Transverse colon (tissue), 3 donors: ENCODE measurements around the gene ZNF414.

Source experiments
- POLR2A ChIP-seq: fragments of 450-650 bp; IDR thresholded peaks from one replicate; pipeline ENCODE4 v1.6.1; 2016; ENCODE audit warnings: antibody characterized with exemption, mild to moderate bottlenecking, moderate library complexity
- TF ChIP-seq, protein P1 (sequence below), 5 experiments: fragments of 200-600 bp in 3 of 5; fragments of 450-650 bp in 2 of 5; sonication (generic) in 3 of 5; IDR thresholded peaks; 1 replicate in 2 of 5; 2 replicates in 3 of 5; pipeline ENCODE4 v1.5.1; 2016 to 2017; ENCODE audit warnings: antibody characterized with exemption in 5 of 5, inconsistent platforms in 3 of 5, mild to moderate bottlenecking in 2 of 5, moderate library complexity in 1 of 5

DNA sequence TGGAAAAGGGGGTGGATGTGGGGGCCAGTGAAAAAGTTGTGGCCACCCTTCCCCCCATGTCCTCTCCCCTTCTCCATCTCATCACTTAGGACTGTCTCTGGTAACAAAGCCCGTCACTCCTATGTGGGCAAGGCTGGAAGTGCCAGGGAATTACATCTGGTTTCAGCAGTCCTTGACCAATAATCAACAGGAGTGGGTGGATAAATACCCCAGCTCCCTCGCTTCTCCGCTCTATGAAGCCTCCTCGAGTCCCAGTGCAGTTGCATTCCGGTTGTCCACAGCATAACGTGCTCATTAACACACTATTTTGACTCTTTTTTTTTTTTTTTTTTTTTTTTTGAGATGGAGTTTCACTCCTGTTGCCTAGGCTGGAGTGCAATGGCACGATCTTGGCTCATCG is 31.8 kb upstream of the ZNF414 start:
- TF ChIP-seq POLR2A: no peak
- TF ChIP-seq, protein P1, sequence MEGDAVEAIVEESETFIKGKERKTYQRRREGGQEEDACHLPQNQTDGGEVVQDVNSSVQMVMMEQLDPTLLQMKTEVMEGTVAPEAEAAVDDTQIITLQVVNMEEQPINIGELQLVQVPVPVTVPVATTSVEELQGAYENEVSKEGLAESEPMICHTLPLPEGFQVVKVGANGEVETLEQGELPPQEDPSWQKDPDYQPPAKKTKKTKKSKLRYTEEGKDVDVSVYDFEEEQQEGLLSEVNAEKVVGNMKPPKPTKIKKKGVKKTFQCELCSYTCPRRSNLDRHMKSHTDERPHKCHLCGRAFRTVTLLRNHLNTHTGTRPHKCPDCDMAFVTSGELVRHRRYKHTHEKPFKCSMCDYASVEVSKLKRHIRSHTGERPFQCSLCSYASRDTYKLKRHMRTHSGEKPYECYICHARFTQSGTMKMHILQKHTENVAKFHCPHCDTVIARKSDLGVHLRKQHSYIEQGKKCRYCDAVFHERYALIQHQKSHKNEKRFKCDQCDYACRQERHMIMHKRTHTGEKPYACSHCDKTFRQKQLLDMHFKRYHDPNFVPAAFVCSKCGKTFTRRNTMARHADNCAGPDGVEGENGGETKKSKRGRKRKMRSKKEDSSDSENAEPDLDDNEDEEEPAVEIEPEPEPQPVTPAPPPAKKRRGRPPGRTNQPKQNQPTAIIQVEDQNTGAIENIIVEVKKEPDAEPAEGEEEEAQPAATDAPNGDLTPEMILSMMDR (IDR thresholded peaks at IDR 0.05): no peak
